Measurements from ENCODE around the gene NACA. TPM values are rescaled to one million over a fixed set of nuclear protein-coding genes. Genes with fewer than 3 reads are reported as not detected.

NACA gene
- total and polyA plus RNA-seq, 3 experiments from 2014 or later = 957 to 1,079 (median 1,017) TPM

DNA sequence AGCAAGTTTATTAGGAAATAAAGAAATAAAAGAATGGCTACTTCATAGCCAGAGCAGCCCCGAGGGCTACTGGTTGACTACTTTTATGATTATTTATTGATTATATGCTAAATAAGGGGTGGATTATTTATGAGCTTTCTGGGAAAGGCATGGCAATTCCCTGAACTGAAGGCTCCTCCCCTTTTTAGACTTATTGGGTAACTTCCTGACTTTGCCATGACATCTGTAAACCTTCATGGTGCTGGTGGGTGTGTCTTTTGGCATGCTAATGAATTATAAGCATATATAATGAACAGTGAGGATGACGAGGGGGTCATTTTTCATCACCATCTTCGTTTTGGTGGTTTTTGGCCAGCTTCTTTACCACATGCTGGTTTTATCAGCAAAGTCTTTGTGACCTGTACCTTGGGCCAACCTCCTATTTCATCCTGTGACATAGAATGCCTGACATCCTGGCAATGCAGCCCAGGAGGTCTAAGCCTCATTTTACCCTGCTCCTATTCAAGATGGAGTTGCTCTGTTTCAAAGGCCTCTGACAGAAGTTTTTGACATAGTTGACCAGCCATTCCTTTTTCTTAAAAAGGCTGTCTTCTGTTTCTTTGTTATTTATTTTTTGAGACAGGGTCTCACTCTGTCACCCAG, 26.0 kb downstream of the NACA start:
- Histone ChIP-seq H3K9me3 (ENCODE audit: low read length) (no peaks in the 10 kb centered on the region), H3K36me3 (ENCODE audit: insufficient read depth, low read length) (no peaks in the 10 kb centered on the region), H3K4me3 (ENCODE audit: low read length) (no peak overlapping the region), H3K27ac (ENCODE audit: low read depth, low read length) (no peak overlapping the region), H3K4me1 (ENCODE audit: insufficient read depth, low read length) (no peaks in the 10 kb centered on the region), H3K27me3 (ENCODE audit: insufficient read depth, low read length, poor library complexity, severe bottlenecking) (no peaks in the 10 kb centered on the region)
- peaks cover 0 to 3% of the 10 kb centered on the region in 2 donors for H3K27me3 Mint-ChIP-seq
- POLR2A ChIA-PET = no interaction called here
- H3K27ac Mint-ChIP-seq = no peak overlapping the region
- H3K9me3 Mint-ChIP-seq = no peaks in the 10 kb centered on the region
- no peak overlapping the region for H3K4me3 Mint-ChIP-seq
- H3K36me3 Mint-ChIP-seq = no peaks in the 10 kb centered on the region
- CTCF ChIA-PET = no interaction called here
- peaks cover 0 to 2% (median 2%) of the 10 kb centered on the region in 3 donors for H3K4me1 Mint-ChIP-seq
- DNase-seq = no peak

DNA sequence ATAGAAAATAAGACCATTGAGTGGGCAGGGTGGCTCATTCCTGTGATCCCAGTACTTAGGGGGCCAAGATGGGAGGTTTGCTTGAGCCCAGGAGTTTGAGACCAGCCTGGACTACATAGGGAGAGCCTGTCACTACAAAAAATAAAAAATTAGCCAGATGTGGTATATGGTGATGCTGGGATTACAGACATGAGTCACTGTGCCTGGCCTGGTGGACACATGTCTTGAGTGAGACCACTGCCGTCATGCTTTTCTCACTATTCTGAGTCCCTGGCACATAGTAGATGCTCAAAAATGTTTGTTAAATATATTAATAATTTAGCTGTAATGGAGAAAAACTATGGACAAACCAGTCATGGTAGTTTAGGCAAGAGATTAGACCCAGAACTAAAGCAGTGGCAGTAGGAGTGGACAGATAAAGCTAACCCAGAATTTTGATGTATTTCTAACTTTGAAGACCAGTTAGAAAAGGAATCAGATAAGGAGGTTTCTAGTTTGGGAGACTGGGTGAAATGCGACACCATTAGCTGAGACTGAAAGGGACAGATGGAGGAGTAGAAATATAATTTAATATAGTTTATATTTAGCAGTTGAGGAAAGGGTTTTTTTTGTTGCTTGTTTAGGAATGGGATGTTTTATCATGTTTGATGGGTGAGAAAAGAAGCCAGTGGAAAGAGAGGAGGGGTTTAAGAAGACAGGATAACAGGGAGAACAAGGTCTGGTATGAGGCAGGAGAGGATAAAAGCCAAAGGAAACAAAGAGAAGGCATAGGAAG, 29.6 kb downstream of the NACA start:
- Mint-ChIP-seq H3K27ac (peak overlapping the region in 3 of 8 donors; percentile 22 to 77 (median 45)), H3K27me3 (no peaks in the 10 kb centered on the region), H3K4me1 (no peaks in the 10 kb centered on the region), H3K4me3 (no peak overlapping the region), H3K9me3 (no peaks in the 10 kb centered on the region), H3K36me3 (no peaks in the 10 kb centered on the region)
- CTCF ChIA-PET = no interaction called here
- peak overlapping the region; percentile 47 for H3K27ac ChIP-seq (ENCODE audit: low read depth, low read length)
- no peaks in the 10 kb centered on the region for H3K9me3 ChIP-seq (ENCODE audit: low read length)
- H3K36me3 ChIP-seq (ENCODE audit: insufficient read depth, low read length) = no peaks in the 10 kb centered on the region
- POLR2A ChIA-PET = no interaction called here
- no peak overlapping the region for H3K4me3 ChIP-seq (ENCODE audit: low read length)
- H3K4me1 ChIP-seq (ENCODE audit: insufficient read depth, low read length) = no peaks in the 10 kb centered on the region
- H3K27me3 ChIP-seq (ENCODE audit: insufficient read depth, low read length, poor library complexity, severe bottlenecking) = no peaks in the 10 kb centered on the region
- no peak for DNase-seq

DNA sequence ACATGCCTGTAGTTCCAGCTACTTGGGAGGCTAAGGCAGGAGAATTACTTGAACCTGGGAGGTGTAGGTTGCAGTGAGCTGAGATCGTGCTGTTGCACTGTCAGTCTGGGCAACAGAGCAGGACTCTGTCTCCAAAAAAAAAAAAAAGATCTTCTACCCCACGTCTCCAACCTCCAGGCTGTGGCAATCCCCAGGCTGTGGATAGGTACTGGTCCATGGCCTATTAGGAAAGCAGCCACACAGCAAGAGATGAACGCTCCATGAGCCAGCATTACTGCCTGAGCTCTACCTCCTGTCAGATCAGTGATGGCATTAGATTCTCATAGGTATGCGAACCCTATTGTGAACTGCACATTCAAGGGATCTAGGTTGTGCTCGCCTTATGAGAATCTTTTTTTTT, 30.9 kb downstream of the NACA start:
- no peaks in the 10 kb centered on the region for H3K9me3 Mint-ChIP-seq
- no peak for DNase-seq
- peaks cover 3% of the 10 kb centered on the region for H3K4me1 ChIP-seq (ENCODE audit: insufficient read depth, low read length)
- ChIA-PET POLR2A (interaction anchor here (0.7 kb wide), 2 partner anchors 58 to 830 kb away, joined by 5 to 7 read pairs; no protein-coding TSS in a partner anchor), CTCF (no interaction called here)
- H3K27ac ChIP-seq (ENCODE audit: low read depth, low read length) = no peak overlapping the region
- H3K4me3 Mint-ChIP-seq = peak overlapping the region in 1 of 7 donors; percentile 41
- no peaks in the 10 kb centered on the region for H3K9me3 ChIP-seq (ENCODE audit: low read length)
- peak overlapping the region in 1 of 8 donors; percentile 54 for H3K27ac Mint-ChIP-seq
- H3K4me3 ChIP-seq (ENCODE audit: low read length) = no peak overlapping the region
- peaks cover under 1 to 1% (median 1%) of the 10 kb centered on the region in 3 donors for H3K4me1 Mint-ChIP-seq
- no peaks in the 10 kb centered on the region for H3K27me3 Mint-ChIP-seq
- H3K36me3 ChIP-seq (ENCODE audit: insufficient read depth, low read length) = no peaks in the 10 kb centered on the region
- H3K27me3 ChIP-seq (ENCODE audit: insufficient read depth, low read length, poor library complexity, severe bottlenecking) = no peaks in the 10 kb centered on the region
- H3K36me3 Mint-ChIP-seq = no peaks in the 10 kb centered on the region

DNA sequence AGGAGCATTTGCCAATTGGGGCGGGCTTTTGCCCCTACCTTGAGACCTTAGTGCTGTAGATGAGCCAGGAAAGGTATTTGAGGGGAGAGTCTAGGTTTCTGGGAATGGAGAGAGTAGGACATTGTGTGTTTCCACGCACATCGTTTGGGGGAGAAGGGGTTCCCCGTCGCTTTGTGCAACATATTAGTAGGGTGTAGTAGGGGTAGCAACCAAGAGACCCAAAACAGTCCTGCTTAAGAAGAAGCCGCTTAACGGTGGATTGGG, 36.3 kb downstream of the NACA start:
- DNase-seq = peak in 1 of 5 donors; percentile 26
- CTCF ChIA-PET = interaction anchor here (1.0 to 7.8 kb wide), 5 partner anchors 12 to 60 kb away, joined by 4 to 43 read pairs (median 7); partner anchors contain the start of gene NACA
- Mint-ChIP-seq H3K4me3 (peak overlapping the region; percentile 93 to 100 (median 100)), H3K9me3 (no peaks in the 10 kb centered on the region), H3K4me1 (peaks cover 29 to 37% (median 32%) of the 10 kb centered on the region in 3 donors), H3K27ac (peak overlapping the region; percentile 96 to 100 (median 100)), H3K36me3 (peaks cover 0 to 38% (median 0%) of the 10 kb centered on the region in 3 donors), H3K27me3 (no peaks in the 10 kb centered on the region)
- Histone ChIP-seq H3K9me3 (ENCODE audit: low read length) (no peaks in the 10 kb centered on the region), H3K36me3 (ENCODE audit: insufficient read depth, low read length) (no peaks in the 10 kb centered on the region), H3K27ac (ENCODE audit: low read depth, low read length) (peak overlapping the region; percentile 99), H3K27me3 (ENCODE audit: insufficient read depth, low read length, poor library complexity, severe bottlenecking) (no peaks in the 10 kb centered on the region), H3K4me3 (ENCODE audit: low read length) (peak overlapping the region; percentile 80), H3K4me1 (ENCODE audit: insufficient read depth, low read length) (peaks cover 32% of the 10 kb centered on the region)
- POLR2A ChIA-PET = interaction anchor here (0.6 to 4.1 kb wide), 11 partner anchors 14 to 1052 kb away, joined by 3 to 56 read pairs (median 8); partner anchors contain the start of genes ATP5F1B, BAZ2A, NACA and STAT6

DNA sequence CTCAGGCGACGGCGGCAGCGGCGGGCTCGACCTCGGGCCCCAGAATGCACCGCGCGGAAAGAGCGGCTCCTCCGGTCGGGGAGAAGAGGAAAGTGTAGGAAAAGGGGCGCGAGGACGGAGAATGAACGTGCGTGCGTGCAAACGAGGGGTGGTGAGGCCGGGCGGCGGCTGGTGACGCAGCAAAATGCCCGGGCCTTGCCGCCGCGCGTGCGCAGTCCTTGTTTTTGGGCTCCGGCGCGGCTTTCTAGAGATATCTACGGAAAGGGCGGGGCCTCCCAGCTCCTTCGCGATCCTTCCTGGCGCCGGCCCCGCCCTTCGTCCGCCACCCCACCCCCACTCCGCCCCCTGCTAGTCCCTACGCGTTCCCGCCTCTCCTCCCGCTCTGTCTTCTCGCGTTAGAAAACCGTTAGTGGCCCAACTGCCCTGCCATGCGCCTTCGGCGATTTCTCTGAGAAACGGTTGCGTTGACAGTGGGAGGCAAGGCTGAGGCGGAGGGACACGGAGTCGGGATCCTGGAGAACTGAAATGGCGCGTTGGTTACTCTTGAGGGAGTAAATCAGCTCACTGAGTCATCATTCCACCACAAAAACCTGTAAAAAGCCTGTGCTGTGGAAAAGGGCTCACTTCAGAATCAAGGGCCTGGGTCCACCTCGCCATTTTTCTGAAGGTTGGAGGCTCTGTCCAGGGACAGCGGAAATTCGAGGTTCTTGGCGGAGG, 36.8 kb downstream of the NACA start, which contains the start of gene PTGES3:
PTGES3 (minus strand) TSS at position 156 of the 717 bp plus-strand sequence. CDS start 285 bp downstream, outside the sequence.
- Mint-ChIP-seq H3K36me3 (peaks cover 0 to 38% (median 0%) of the 10 kb centered on the region in 3 donors), H3K4me1 (peaks cover 29 to 39% (median 36%) of the 10 kb centered on the region in 3 donors), H3K27ac (peak within 1 kb of the TSS; percentile 96 to 100 (median 100)), H3K27me3 (no peaks in the 10 kb centered on the region), H3K4me3 (peak within 1 kb of the TSS; percentile 93 to 100 (median 100)), H3K9me3 (no peaks in the 10 kb centered on the region)
- Histone ChIP-seq H3K4me3 (ENCODE audit: low read length) (peak within 1 kb of the TSS; percentile 80), H3K4me1 (ENCODE audit: insufficient read depth, low read length) (peaks cover 32% of the 10 kb centered on the region), H3K9me3 (ENCODE audit: low read length) (no peaks in the 10 kb centered on the region), H3K36me3 (ENCODE audit: insufficient read depth, low read length) (no peaks in the 10 kb centered on the region), H3K27ac (ENCODE audit: low read depth, low read length) (peak within 1 kb of the TSS; percentile 99), H3K27me3 (ENCODE audit: insufficient read depth, low read length, poor library complexity, severe bottlenecking) (no peaks in the 10 kb centered on the region)
- peak; percentile 95 to 99 (median 98) for DNase-seq
- ChIA-PET CTCF (interaction anchor here (0.6 to 7.8 kb wide), 7 partner anchors 12 to 59 kb away, joined by 3 to 43 read pairs (median 4); partner anchors contain the start of gene NACA), POLR2A (interaction anchor here (0.6 to 4.1 kb wide), 16 partner anchors 10 to 423 kb away, joined by 3 to 56 read pairs (median 5); partner anchors contain the start of genes ATP5F1B, BAZ2A, NACA and STAT6)

DNA sequence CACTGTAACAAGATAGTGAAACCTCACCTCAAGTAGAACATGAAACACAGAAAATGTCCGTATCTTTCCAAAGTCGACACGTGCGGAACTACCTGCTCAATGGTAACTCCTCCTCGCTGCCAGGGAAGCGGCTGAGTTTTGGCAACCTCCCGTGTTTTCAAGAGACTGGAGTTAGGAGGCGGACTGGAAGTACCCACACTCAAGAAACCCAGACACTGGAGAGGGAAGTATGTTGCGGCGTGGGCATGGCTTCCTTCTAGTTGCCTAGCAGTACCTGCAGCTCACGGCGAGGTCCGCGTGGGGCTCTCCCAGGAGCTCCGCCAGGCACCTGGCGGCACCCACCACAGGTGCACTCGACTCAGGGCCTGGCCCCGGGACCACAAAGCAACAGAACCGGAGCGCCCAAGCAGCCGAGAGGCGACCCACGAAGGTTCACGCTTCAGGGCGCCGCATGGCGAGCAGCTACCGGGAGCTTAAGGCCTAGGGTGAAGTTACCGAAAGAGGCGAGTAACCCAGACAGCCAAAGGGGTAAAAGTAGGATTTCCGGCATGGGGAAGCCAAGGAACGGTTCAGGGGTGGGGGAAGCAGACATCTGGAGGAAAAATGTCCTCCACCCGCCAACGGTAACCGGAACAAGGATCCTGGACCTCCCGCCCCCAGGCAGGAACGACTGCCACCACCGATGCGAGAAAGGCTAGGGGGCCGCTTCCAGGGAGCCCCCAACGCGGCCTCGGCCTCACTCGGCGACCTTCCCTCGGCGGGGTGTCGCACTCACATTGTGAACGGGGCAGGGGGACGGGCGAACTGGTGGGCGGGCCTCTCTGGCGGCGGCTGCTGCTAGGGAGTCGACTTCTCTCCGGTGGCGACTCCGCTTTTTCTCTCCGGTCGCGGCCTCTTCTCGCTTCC, 37.6 kb downstream of the NACA start:
- H3K27me3 Mint-ChIP-seq = no peaks in the 10 kb centered on the region
- peak overlapping the region; percentile 99 for H3K27ac ChIP-seq (ENCODE audit: low read depth, low read length)
- H3K9me3 Mint-ChIP-seq = no peaks in the 10 kb centered on the region
- H3K4me1 ChIP-seq (ENCODE audit: insufficient read depth, low read length) = peaks cover 41% of the 10 kb centered on the region
- peak overlapping the region; percentile 80 for H3K4me3 ChIP-seq (ENCODE audit: low read length)
- ChIA-PET POLR2A (interaction anchor here (0.6 to 4.1 kb wide), 18 partner anchors 9 to 424 kb away, joined by 3 to 56 read pairs (median 4); partner anchors contain the start of genes ATP5F1B, BAZ2A, NACA and STAT6), CTCF (interaction anchor here (1.4 to 7.8 kb wide), 6 partner anchors 11 to 52 kb away, joined by 3 to 43 read pairs (median 6); partner anchors contain the start of gene NACA)
- peak overlapping the region; percentile 96 to 100 (median 100) for H3K27ac Mint-ChIP-seq
- H3K4me3 Mint-ChIP-seq = peak overlapping the region; percentile 93 to 100 (median 100)
- no peaks in the 10 kb centered on the region for H3K36me3 ChIP-seq (ENCODE audit: insufficient read depth, low read length)
- no peaks in the 10 kb centered on the region for H3K27me3 ChIP-seq (ENCODE audit: insufficient read depth, low read length, poor library complexity, severe bottlenecking)
- peak; percentile 44 to 82 (median 63) for DNase-seq
- peaks cover 0 to 38% (median 0%) of the 10 kb centered on the region in 3 donors for H3K36me3 Mint-ChIP-seq
- H3K4me1 Mint-ChIP-seq = peaks cover 34 to 44% (median 42%) of the 10 kb centered on the region in 3 donors
- H3K9me3 ChIP-seq (ENCODE audit: low read length) = no peaks in the 10 kb centered on the region
